A549 treated with dexamethasone at 1 μM for 4 hours (cell line): ENCODE results near the gene ISOC2. TPM values are rescaled to one million over a fixed set of nuclear protein-coding genes. Genes with fewer than 3 reads are reported as not detected.

Experiments used
- total RNA-seq: library from RNA; stranded (reverse); fragments of 200-300 nt; extraction: Qiagen RNA extraction; gene quantifications from 5 replicates; pipeline ENCODE4 v1.2.3, GENCODE V29; 2022

The ISOC2 gene
- total RNA-seq: 48.5 to 57.4 TPM (median 51.3 TPM) in 5 replicates

DNA sequence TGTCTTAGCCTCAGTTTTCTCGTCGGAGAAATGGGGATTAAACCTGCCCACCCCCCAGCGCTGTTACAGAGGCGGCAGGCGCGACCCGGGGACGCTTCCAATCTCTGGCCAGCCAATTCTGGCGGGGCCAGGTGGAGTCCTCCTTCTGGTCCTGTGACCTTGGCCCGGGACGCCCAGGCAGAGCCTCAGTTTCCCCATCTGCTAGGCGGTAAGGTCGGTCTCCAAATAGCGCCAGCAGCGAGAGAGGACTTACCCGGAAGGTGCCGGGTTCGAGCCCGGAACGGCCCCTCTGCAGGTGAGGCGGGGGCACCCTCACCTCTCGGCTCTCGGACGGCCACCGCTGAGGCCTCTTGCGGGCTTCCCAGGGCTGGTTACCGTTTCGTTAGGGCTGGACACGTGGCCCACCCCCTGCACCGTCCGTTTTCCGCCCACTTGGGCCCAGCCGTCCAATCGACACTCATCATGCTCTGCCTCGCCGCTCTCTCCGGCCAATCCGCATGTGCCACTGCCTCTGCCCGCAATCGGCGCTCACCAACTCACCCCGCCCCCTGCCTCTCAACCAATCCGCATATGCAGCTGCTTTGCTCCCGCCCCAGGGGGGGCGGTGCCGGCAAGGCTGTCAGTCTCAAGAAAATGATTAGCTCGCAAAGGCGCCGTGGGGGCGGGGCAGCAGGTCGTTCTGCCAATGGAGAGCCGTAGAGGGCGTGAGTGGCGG, at the start of gene ISOC2:
ISOC2 (minus strand) TSS at position 384 of the 715 bp plus-strand sequence. CDS start 5,156 bp downstream, outside the sequence.

GRCh38 chr19:55487924-55488687, 26.7 kb upstream of the ISOC2 start, which contains the start of gene SSC5D:
SSC5D (plus strand) TSS chr19:55488436; CDS start chr19:55488590, 154 bp downstream.

DNA sequence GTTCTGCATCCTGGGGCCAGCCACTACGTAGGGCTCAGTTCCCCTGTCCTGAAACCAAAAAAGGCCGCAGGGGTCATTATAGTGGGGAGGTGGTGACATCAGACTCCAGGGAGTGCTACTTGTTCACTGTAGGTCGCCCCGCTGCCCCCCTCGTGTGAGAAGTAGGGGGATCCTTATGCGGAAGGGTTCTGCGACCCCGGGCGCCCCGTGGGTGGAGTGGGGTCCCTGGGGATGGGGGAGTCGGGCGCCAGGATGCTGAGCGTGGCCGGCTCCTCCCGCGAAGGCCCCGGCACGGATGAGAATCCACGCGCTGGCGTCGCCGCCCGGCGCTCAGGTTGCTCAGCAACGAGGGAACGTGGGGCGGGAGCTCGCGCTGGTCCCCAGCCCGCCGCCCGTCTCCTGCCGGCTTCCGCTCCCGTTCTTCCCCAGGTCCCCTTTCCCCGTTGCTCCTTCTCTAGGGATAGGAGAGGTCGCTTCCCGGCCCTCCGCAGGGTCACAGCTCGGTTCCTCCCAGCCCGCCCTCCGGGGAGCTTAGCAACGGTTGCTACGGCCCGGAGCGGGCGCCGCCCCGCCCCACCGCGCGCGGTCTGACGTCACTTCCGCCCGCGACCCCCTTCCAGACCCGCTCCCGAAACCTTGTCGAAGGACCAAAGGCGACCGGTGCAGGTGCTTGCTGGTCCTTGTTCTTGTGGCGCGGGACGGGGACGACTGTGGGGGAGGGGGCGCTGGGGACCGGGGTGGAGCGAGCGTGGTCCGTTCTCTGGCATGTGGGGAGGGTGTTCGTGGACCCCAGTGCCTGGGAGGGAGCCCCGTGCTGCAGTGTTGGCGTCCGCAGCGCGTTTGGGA, 23.4 kb upstream of the ISOC2 start, which contains the start of gene NAT14:
NAT14 (plus strand) TSS at position 596 of the 846 bp plus-strand sequence. CDS start 521 bp downstream, outside the sequence.

DNA sequence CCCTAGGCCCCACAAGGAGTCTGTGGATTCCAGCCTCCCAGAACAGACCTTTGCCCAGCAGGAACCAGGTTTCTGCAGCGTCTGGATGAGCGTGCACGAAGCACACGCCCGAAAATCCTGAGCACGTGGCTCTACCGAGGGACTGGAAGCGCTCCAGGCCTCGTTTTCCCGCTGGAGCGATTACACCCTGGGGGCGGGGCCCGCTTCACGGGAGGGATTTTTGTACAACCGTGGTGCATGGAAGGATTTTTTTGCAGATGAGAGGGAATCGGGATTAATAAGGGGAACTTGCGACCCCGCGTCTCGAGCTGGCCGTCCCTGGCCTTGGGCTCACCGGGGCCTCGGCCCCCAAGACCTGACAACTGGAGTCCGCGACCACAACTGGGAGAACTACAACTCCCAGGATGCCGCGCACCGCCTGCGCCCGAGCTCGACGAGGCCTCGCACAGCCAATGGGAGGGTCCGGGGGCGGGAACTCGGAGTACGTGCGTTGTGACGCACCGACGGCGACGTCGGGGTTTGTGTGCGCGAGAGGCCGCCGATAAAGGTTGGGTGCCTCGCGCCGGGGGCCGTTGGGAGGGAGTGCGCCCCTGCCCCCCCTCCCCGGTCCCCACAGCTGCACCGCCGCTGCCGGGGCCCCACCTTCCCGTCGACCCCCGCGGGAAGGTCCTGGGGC, 14.8 kb upstream of the ISOC2 start, which contains the start of gene ZNF628:
ZNF628 (plus strand) TSS at position 518 of the 676 bp plus-strand sequence. CDS start 3,294 bp downstream, outside the sequence.

GRCh38 chr19:55464662-55465054, 3.2 kb upstream of the ISOC2 start, which contains the start of gene C19orf85:
C19orf85 (minus strand) TSS chr19:55464751; CDS start chr19:55464554, 197 bp downstream.

GRCh38 chr19:55443045-55443823, 18.2 kb downstream of the ISOC2 start, which contains the start of gene SHISA7:
SHISA7 (minus strand) TSS chr19:55443300; CDS start chr19:55442863, 437 bp downstream.

DNA sequence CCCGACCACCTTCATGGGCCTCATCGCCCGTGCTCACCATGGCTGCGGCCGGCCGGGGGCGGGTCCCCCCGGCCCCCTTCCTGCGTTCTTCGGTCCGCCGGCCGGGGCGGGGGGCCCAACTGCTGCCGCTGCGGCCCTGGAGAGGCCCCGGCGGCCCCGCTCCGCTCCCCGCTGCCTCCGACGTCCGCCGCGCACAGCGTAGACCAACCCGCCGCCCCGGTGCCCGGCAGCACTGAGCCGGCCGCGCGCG, 54.0 kb downstream of the ISOC2 start, which contains the start of gene UBE2S:
UBE2S (minus strand) TSS at position 239 of the 250 bp plus-strand sequence; CDS start at position 40, 199 bp downstream.

Other genes with a start within 250 kb of the ISOC2 start
- 2.5 to 4.7 TPM (median 3.8 TPM) in 5 replicates for gene TMEM86B, start 232.9 kb downstream of the ISOC2 start, total RNA-seq
- gene PPP6R1, start 202.6 kb downstream of the ISOC2 start, total RNA-seq: 75.8 to 120 TPM (median 119 TPM) in 5 replicates
- 119 to 129 TPM (median 124 TPM) in 5 replicates for gene HSPBP1, start 181.5 kb downstream of the ISOC2 start, total RNA-seq
- gene BRSK1, start 177.6 kb downstream of the ISOC2 start, total RNA-seq: 2.1 to 4.9 TPM (median 3.1 TPM) in 5 replicates
- not detected in 5 replicates for gene TMEM150B, start 136.3 kb downstream of the ISOC2 start, total RNA-seq
- gene KMT5C, start 121.8 kb downstream of the ISOC2 start, total RNA-seq: 3.2 to 5.5 TPM (median 4.9 TPM) in 5 replicates
- gene COX6B2, start 106.9 kb downstream of the ISOC2 start, total RNA-seq: 0.75 to 1.2 TPM (median 0.91 TPM) in 5 replicates
- gene GARIN5B, start 98.4 kb downstream of the ISOC2 start, total RNA-seq: 0.08 to 0.22 TPM (median 0.15 TPM) in 5 replicates
- 8.4 to 11.3 TPM (median 8.6 TPM) in 5 replicates for gene IL11, start 91.2 kb downstream of the ISOC2 start, total RNA-seq
- gene TMEM190, start 84.8 kb downstream of the ISOC2 start, total RNA-seq: 0.86 to 1.9 TPM (median 1.1 TPM) in 5 replicates
- gene TMEM238, start 77.3 kb downstream of the ISOC2 start, total RNA-seq: 2.4 to 7.0 TPM (median 4.2 TPM) in 5 replicates
- 2,624 to 3,119 TPM (median 2,807 TPM) in 5 replicates for gene RPL28, start 75.7 kb downstream of the ISOC2 start, total RNA-seq
- gene UBE2S, start 53.9 kb downstream of the ISOC2 start, total RNA-seq: 251 to 469 TPM (median 409 TPM) in 5 replicates
- 0.02 TPM in 2 of 5 replicates, not detected in the others for gene SHISA7, start 18.3 kb downstream of the ISOC2 start, total RNA-seq
- gene C19orf85, start 3.1 kb upstream of the ISOC2 start, total RNA-seq: 0.10 TPM in 1 of 5 replicates, not detected in the others
- 4.2 to 7.9 TPM (median 7.2 TPM) in 5 replicates for gene ZNF628, start 15.0 kb upstream of the ISOC2 start, total RNA-seq
- 39.2 to 42.7 TPM (median 40.7 TPM) in 5 replicates for gene NAT14, start 23.5 kb upstream of the ISOC2 start, total RNA-seq
- gene SSC5D, start 26.8 kb upstream of the ISOC2 start, total RNA-seq: 0.28 to 0.84 TPM (median 0.58 TPM) in 5 replicates
- 1.3 to 2.6 TPM (median 1.8 TPM) in 5 replicates for gene SBK2, start 75.5 kb upstream of the ISOC2 start, total RNA-seq
- gene SBK3, start 83.9 kb upstream of the ISOC2 start, total RNA-seq: 1.3 to 2.6 TPM (median 2.1 TPM) in 5 replicates
- gene ZNF579, start 119.2 kb upstream of the ISOC2 start, total RNA-seq: 21.6 to 43.3 TPM (median 36.5 TPM) in 5 replicates
- gene FIZ1, start 137.9 kb upstream of the ISOC2 start, total RNA-seq: 17.4 to 26.1 TPM (median 24.0 TPM) in 5 replicates
- gene ZNF524, start 138.6 kb upstream of the ISOC2 start, total RNA-seq: 12.1 to 17.2 TPM (median 16.1 TPM) in 5 replicates
- gene ZNF865, start 144.0 kb upstream of the ISOC2 start, total RNA-seq: 6.8 to 13.4 TPM (median 11.9 TPM) in 5 replicates
- gene ZNF784, start 162.9 kb upstream of the ISOC2 start, total RNA-seq: 4.7 to 6.7 TPM (median 5.4 TPM) in 5 replicates
- 26.5 to 51.9 TPM (median 48.8 TPM) in 5 replicates for gene ZNF580, start 179.4 kb upstream of the ISOC2 start, total RNA-seq
- gene ZNF581, start 182.0 kb upstream of the ISOC2 start, total RNA-seq: 37.3 to 44.0 TPM (median 42.8 TPM) in 5 replicates
- 12.0 to 20.4 TPM (median 19.0 TPM) in 5 replicates for gene CCDC106, start 186.6 kb upstream of the ISOC2 start, total RNA-seq
- gene U2AF2, start 193.4 kb upstream of the ISOC2 start, total RNA-seq: 234 to 285 TPM (median 273 TPM) in 5 replicates
- gene EPN1, start 213.6 kb upstream of the ISOC2 start, total RNA-seq: 121 to 214 TPM (median 210 TPM) in 5 replicates